GM18867 (cell line): ENCODE results near the gene NSUN6.

Source experiments
- ATAC-seq: cut with Tn5 transposase; IDR thresholded peaks from one replicate; pipeline ENCODE4 v1.9.1; 2021; ENCODE audit warnings: mild to moderate bottlenecking, moderate library complexity; ENCODE audit not compliant: unreplicated experiment

The NSUN6 gene

DNA sequence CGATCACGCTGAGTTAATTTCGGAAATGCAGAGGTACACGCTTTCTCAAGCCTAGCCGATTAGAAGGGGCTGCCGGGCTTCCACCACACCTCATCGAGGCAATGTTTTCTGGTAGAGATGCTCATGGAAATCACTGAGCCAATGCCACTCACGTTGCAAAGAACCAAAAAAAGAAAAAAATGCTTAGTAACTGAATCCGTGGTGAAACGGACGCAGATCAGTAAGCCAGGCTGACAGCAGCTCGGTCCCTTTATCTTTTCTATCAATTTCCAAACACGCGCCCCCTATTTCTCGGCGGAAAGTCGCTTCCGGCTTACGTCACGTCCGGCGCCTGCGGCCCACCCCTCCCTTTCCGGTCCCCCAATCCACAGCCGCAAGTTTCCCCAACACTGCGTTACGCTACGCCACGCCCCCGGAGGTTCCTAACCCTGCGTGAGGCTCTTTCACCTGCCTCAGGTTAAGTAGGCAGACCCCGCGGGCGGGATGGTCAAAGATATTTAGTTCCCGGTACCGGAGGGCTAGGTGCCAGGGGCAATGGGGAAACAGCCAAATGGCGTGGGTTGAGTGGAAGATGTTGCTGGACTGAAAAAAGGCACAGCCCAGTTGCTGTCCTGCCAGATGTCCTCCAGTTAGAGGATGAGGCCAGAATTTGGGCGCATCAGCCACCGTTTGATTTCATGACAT is at the start of gene NSUN6:
TSS of gene NSUN6 (minus strand) at position 264 of the 684 bp plus-strand sequence. CDS start 384 bp downstream, outside the sequence.
- ATAC-seq = peak; percentile 97

- no peak for ATAC-seq
Observed at GRCh38 chr10:18699849-18700840, 48.8 kb upstream of the NSUN6 start.

DNA sequence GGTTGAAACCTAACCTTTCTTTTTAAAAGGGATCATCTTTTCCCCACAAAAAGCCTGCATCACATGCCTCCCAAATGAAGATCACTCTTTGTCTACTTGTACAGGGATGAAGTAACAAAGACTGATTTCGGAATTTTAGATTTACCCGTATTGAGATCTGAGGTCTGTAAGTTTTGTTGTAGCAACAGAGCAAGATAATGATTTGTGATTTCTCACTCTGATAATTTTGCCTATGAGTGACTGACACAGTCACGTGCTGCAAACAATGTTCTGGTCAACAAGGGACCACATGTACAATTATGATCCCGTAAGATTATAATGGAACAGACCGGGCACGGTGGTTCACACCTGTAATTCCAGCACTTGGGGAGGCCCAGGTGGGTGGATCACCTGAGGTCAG is 39.2 kb upstream of the NSUN6 start:
- no peak for ATAC-seq

GRCh38 chr10:18689498-18689897 is 38.1 kb upstream of the NSUN6 start:
- ATAC-seq = no peak

DNA sequence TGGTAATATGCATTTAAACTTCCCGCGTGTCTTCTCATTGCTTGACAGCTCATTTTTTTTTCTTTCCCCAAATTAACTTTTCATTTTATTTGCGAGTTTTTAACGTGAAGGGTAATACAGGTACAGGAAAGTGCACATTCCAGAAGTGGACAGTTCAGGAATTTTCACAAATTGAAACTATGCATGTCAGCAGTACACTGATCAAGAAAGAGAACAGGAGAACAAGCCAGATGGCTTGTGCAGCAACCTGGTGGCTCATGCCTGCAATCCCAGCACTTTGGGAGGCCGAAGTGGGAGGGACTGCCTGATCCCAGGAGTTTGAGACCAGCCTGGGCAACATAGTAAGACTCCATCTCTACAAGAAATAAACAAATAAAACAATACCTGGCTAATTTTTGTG is 36.3 kb upstream of the NSUN6 start:
- no peak for ATAC-seq

- ATAC-seq = no peak
Observed at GRCh38 chr10:18687195-18687594, 35.8 kb upstream of the NSUN6 start.

- ATAC-seq = no peak
Observed at GRCh38 chr10:18685555-18685954, 34.2 kb upstream of the NSUN6 start.

DNA sequence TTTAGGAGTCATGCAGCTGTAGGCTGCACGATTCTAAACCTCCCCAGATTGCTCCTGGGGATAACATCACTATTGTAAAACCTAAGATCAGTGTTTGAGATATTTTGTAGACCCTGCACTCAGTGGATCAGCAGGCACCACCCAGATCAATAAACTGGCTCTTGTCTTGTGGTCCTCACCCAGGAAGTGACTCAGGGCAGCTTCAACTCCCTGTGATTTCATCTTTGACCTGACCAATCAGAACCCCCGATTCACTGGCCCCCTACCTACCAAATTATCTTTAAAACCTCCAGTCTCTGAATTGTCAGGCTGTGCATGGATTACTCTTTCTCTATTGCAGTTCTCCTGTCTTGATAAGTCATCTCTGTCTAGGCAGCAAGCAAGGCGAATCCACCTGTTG is 33.6 kb upstream of the NSUN6 start:
- no peak for ATAC-seq

DNA sequence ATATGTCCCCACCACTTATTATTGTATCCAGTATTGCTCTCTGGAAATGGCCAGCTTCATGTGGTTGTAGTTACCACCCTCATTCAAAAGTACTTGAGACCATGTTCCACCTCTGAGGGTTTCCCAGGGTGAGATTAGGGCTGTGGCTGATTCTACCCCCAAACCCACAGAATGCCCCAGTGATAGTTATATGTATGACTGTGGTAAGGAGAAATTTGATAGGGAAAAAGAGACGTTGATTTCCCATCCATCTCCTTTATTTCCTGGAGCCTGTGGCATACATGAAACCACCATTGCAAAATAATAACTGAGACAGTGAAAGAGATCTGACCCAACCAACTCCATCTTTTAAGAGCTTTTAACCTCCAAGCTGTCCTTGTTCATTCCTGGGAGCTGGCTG is 33.0 kb upstream of the NSUN6 start:
- no peak for ATAC-seq

GRCh38 chr10:18683427-18683826 is 32.0 kb upstream of the NSUN6 start:
- ATAC-seq = no peak

- ATAC-seq = no peak
Observed at GRCh38 chr10:18681971-18682411, 30.6 kb upstream of the NSUN6 start.

DNA sequence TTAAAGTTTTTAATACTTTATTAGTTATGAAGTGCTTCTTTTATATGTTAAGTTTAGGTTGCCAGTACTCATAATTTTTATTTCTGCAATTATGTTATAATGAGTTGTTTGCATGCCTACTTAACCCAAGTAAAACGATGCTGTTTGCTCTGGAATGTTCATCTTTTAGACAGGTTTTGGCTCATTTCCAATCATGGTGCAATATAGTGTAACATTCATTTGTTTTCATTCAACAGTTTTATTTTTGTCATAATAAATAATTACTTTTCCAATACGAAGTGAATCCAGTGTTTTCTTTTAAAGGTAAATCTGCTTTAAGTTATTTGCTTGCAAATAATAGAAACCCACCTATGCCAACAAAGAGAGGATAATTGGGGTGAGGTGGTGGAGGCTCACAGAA is 30.0 kb upstream of the NSUN6 start:
- ATAC-seq = no peak

DNA sequence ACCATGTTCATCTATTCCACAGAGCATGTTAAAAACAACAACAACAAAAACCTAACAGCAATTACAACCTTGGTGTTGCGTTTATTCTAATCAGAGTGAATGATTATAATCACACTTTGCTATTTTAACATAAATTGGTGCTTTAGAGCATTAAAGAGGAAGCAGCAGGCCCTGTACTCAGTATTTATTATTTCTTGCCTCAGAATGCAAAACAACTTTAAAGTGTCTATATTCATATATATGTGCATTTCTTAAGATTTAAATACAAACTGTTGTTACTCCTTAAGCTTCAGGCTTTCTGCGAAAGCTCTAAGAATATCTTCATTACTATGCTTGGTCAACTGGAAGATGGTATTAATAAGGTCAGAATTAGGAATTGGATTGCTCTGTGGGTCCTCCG is 29.4 kb upstream of the NSUN6 start:
- ATAC-seq = no peak

DNA sequence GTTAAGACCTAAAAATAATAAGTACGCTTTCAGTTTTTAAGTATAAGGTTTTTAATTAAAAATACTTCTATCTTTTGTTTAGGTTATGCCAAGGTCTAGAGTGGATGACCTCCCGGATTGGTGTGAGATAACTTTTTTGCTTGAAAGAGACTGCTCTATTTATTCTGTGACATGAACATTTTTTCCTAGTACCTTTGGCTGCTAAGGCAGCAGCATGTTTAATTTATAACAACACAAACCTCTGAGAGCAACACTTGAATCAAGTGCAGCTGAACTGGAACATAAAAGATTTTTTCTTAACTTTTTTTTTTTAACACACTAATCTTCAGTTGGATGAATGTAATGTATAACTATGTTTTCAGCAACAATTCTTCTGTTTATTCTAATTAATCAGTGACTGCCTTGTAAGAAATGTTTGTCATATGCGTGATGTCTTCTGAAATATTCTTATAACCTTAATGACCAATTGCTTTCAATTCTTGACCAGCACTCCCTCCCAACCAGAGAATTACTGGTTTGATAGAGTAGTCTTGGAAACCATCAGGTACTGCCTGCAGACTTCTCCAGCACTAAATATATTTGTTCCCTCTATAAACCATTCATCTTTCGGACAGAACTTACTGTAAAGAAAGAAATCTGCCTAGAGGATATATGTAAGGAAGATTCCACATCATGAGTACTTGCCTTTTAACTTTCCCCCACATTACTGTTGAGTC is 23.9 kb upstream of the NSUN6 start:
- no peak for ATAC-seq

DNA sequence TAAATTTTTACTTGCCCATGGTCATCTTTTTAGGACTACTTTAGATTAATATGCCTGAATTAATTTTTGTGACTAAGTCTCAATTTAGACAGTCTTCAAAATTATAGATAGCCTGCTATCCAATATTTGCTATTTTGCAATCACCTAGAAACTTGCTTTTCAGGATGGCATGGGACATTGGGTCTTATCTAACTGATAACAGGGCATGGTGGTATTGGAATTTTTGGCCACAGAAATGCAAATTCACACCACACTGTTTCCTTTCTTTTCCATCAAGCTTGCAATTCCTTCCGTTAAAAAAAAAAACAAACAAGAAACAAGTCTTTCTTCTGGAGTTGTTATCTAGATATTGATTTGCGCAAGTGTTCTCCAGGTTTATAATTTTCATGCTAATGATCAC is 16.6 kb upstream of the NSUN6 start:
- ATAC-seq = no peak

DNA sequence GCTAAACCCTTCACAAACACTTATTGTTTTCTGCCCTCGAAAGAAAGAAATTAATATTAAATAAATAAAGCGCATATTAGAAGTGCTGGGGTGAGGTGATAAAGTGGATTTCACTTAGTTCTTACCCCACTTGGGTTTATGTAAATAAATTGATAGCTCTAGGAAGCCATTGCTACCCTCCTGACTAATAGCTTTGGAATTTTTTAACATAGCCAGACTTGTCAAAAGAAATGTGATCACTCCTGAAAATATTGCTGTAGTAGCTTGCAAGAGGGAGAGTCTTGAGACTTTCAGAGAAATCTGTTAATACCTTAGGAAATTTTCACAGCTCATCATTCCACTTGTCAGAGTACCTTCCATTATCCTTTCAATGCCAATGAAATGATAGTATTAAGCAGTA is 15.4 kb upstream of the NSUN6 start:
- no peak for ATAC-seq

- no peak for ATAC-seq
Observed at GRCh38 chr10:18665815-18666558, 14.6 kb upstream of the NSUN6 start.

DNA sequence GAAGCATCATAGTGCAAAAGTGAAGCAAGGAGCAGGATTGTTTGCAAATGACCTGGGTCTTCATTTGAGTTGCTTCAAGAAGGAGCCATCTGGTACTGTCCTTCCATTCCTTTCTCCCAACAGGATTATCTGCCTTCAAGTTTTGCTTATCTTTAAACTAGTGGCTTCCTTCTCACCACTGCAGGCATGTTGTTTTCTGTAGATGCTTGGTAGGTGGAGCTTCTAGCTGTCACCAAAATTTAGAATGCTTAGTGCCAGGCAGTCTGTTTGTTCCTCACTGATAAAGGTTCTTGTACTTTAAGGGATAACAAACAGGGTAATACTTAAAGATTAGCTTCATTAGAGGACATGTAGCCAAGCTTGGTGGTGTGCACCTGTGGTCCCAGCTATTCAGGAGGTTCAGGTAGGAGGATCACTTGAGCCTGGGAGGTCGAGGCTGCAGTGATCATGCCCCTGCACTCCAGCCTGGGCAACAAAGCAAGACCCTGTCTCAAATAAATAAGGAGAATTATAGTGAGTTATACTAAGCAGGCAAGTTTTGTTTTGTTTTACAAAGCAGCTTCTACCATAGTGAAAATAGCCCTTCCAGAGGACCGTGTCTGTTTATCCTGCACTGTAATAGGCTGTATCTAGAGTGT is 13.6 kb upstream of the NSUN6 start:
- no peak for ATAC-seq

DNA sequence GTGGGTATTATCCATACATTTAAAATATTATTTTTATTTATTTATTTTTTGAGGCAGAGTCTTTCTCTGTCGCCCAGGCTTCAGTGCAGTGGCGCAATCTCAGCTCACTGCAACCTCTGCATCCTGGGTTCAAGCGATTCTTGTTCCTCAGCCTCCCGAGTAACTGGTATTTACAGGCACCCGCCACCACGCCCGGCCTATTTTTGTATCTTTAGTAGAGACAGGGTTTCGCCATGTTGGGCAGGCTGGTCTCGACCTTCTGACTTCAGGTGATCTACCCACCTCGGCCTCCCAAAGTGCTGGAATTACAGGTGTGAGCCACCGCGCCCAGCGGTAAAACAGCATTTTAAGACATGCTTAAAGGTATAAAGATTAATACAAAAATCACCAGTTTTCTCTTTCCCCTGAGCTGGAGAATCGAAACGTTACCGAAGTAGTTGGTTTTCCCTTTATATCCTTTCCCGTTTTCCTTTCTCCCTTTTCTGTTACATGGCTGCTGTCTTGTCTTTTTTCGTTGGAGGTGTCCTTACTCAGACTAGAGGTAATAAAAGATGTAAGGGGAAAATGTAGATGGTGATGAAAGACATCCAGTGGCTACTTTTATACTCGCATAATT is 9.5 kb upstream of the NSUN6 start:
- ATAC-seq = no peak
